ENCODE results near the gene DLG2. TPM values are rescaled to one million over a fixed set of nuclear protein-coding genes. Genes with fewer than 3 reads are reported as not detected.

The DLG2 gene
- total RNA-seq, 3 donors from 2014 or later (not counting 1 experiment from before 2014, with no cell fraction given), result 1.7 to 2.9 (median 2.2) TPM

- Mint-ChIP-seq H3K27me3 (ENCODE audit: low read depth in 2 of 2) (no peaks in the 10 kb centered on the region), H3K9me3 (peaks cover 28 to 43% of the 10 kb centered on the region in 2 donors), H3K4me3 (no peak overlapping the region), H3K27ac (no peak overlapping the region), H3K36me3 (peaks cover 39% of the 10 kb centered on the region), H3K4me1 (no peaks in the 10 kb centered on the region)
- no peak for DNase-seq
- Histone ChIP-seq H3K27ac (ENCODE audit: low read length) (no peak overlapping the region), H3K9me3 (ENCODE audit: control insufficient read depth, insufficient read depth, low read length) (peaks cover 23% of the 10 kb centered on the region), H3K27me3 (ENCODE audit: control insufficient read depth, insufficient read depth, low read length) (no peaks in the 10 kb centered on the region), H3K4me1 (ENCODE audit: control insufficient read depth, insufficient read depth, low read length) (no peaks in the 10 kb centered on the region), H3K4me3 (ENCODE audit: low read length) (no peak overlapping the region), H3K36me3 (ENCODE audit: control insufficient read depth, insufficient read depth, low read length) (no peaks in the 10 kb centered on the region)
- 81% methylated on average over 3 of the region's 4 CpGs for WGBS (ENCODE audit: insufficient coverage)
- ATAC-seq, result no peak
- TF ChIP-seq CTCF (IDR thresholded peaks at IDR 0.05), result no peak
- intact Hi-C loops (cut with micrococcal nuclease), result no loop called here
These were observed 167.8 kb downstream of the DLG2 start for GRCh38 chr11:85459304-85459703.

GRCh38 chr11:85444479-85444878, 182.7 kb downstream of the DLG2 start:
- DNase-seq, result no peak
- no peak overlapping the region for H3K27ac Mint-ChIP-seq

GRCh38 chr11:85440273-85440672, 186.9 kb downstream of the DLG2 start:
- 100% methylated on average over 1 of the region's 1 CpG for WGBS (ENCODE audit: insufficient coverage)
- Histone ChIP-seq H3K27me3 (ENCODE audit: control insufficient read depth, insufficient read depth, low read length) (no peaks in the 10 kb centered on the region), H3K4me1 (ENCODE audit: control insufficient read depth, insufficient read depth, low read length) (no peaks in the 10 kb centered on the region), H3K36me3 (ENCODE audit: control insufficient read depth, insufficient read depth, low read length) (no peaks in the 10 kb centered on the region), H3K4me3 (ENCODE audit: low read length) (no peak overlapping the region), H3K9me3 (ENCODE audit: control insufficient read depth, insufficient read depth, low read length) (no peaks in the 10 kb centered on the region), H3K27ac (ENCODE audit: low read length) (no peak overlapping the region)
- ATAC-seq (no peak), DNase-seq (no peak)
- Mint-ChIP-seq H3K9me3 (peaks cover 17 to 24% of the 10 kb centered on the region in 2 donors), H3K4me1 (no peaks in the 10 kb centered on the region), H3K36me3 (no peaks in the 10 kb centered on the region), H3K27me3 (ENCODE audit: low read depth in 2 of 2) (no peaks in the 10 kb centered on the region), H3K4me3 (no peak overlapping the region), H3K27ac (no peak overlapping the region)
- intact Hi-C loops (cut with micrococcal nuclease), result no loop called here
- no peak for TF ChIP-seq CTCF (IDR thresholded peaks at IDR 0.05)

More at GRCh38 chr11:85444479-85444878, 182.7 kb downstream of the DLG2 start:
- Mint-ChIP-seq H3K9me3 (peaks cover 16 to 24% of the 10 kb centered on the region in 2 donors), H3K4me1 (no peaks in the 10 kb centered on the region), H3K36me3 (no peaks in the 10 kb centered on the region), H3K4me3 (no peak overlapping the region), H3K27me3 (ENCODE audit: low read depth in 2 of 2) (no peaks in the 10 kb centered on the region)
- Histone ChIP-seq H3K27me3 (ENCODE audit: control insufficient read depth, insufficient read depth, low read length) (no peaks in the 10 kb centered on the region), H3K4me1 (ENCODE audit: control insufficient read depth, insufficient read depth, low read length) (no peaks in the 10 kb centered on the region), H3K4me3 (ENCODE audit: low read length) (no peak overlapping the region), H3K9me3 (ENCODE audit: control insufficient read depth, insufficient read depth, low read length) (no peaks in the 10 kb centered on the region), H3K27ac (ENCODE audit: low read length) (no peak overlapping the region), H3K36me3 (ENCODE audit: control insufficient read depth, insufficient read depth, low read length) (no peaks in the 10 kb centered on the region)
- 85% methylated on average over 1 of the region's 1 CpG for WGBS (ENCODE audit: insufficient coverage)
- intact Hi-C loops (cut with micrococcal nuclease), result no loop called here
- no peak for ATAC-seq
- TF ChIP-seq CTCF (IDR thresholded peaks at IDR 0.05), result no peak

GRCh38 chr11:85438328-85438727, 188.8 kb downstream of the DLG2 start:
- H3K36me3 Mint-ChIP-seq, result peaks cover 9% of the 10 kb centered on the region
- H3K4me1 ChIP-seq (ENCODE audit: control insufficient read depth, insufficient read depth, low read length), result no peaks in the 10 kb centered on the region
- H3K4me3 Mint-ChIP-seq, result no peak overlapping the region
- no CpG with 5 or more reads among the region's 1 CpG for WGBS (ENCODE audit: insufficient coverage)
- H3K27ac ChIP-seq (ENCODE audit: low read length), result no peak overlapping the region
- DNase-seq, result no peak
- no peaks in the 10 kb centered on the region for H3K27me3 Mint-ChIP-seq (ENCODE audit: low read depth in 2 of 2)
- no peak overlapping the region for H3K27ac Mint-ChIP-seq
- peaks cover 20 to 33% of the 10 kb centered on the region in 2 donors for H3K9me3 Mint-ChIP-seq
- no peaks in the 10 kb centered on the region for H3K4me1 Mint-ChIP-seq
- H3K4me3 ChIP-seq (ENCODE audit: low read length), result no peak overlapping the region
- H3K36me3 ChIP-seq (ENCODE audit: control insufficient read depth, insufficient read depth, low read length), result no peaks in the 10 kb centered on the region
- no peaks in the 10 kb centered on the region for H3K27me3 ChIP-seq (ENCODE audit: control insufficient read depth, insufficient read depth, low read length)
- H3K9me3 ChIP-seq (ENCODE audit: control insufficient read depth, insufficient read depth, low read length), result no peaks in the 10 kb centered on the region
- intact Hi-C loops (cut with micrococcal nuclease), result no loop called here
- no peak for TF ChIP-seq CTCF (IDR thresholded peaks at IDR 0.05)
- ATAC-seq, result no peak
